NK-92 treated with Interleukin-12 subunit alpha and Interleukin-12 subunit beta, amount 100 ng/mL, for 24 hours (cell line): ENCODE results near the gene CCDC9.
"Not testable (repeated sequence)": the region's sequence is repeated elsewhere in the genome, so short reads cannot be mapped to it uniquely, and the experiment has no call there.

Experiments used
- DNase-seq: peaks from one replicate; lab custom pipeline; 2025; lab: John Stamatoyannopoulos, UW

CCDC9 gene

GRCh38 chr19:47261946-47262793 lies 5.8 kb downstream of the CCDC9 start:
- DNase-seq, result not testable (repeated sequence)

GRCh38 chr19:47264629-47265028 lies 8.3 kb downstream of the CCDC9 start:
- no peak for DNase-seq

GRCh38 chr19:47266401-47266941 lies 10.1 kb downstream of the CCDC9 start:
- no peak for DNase-seq

GRCh38 chr19:47267350-47267759 lies 11.0 kb downstream of the CCDC9 start:
- DNase-seq, result no peak

GRCh38 chr19:47268028-47268427 lies 11.7 kb downstream of the CCDC9 start:
- DNase-seq, result no peak

- DNase-seq, result no peak
These were observed 13.3 kb downstream of the CCDC9 start for GRCh38 chr19:47269596-47269995.

GRCh38 chr19:47270408-47270807 lies 14.1 kb downstream of the CCDC9 start:
- no peak for DNase-seq

- DNase-seq, result no peak
These were observed 15.6 kb downstream of the CCDC9 start for GRCh38 chr19:47271949-47272348.

GRCh38 chr19:47272448-47273312 lies 16.4 kb downstream of the CCDC9 start:
- no peak for DNase-seq

GRCh38 chr19:47273313-47274070 lies 17.2 kb downstream of the CCDC9 start:
- DNase-seq, result peak; percentile 57

- DNase-seq, result peak; percentile 96
These were observed 18.0 kb downstream of the CCDC9 start, which contains the start of gene INAFM1 for GRCh38 chr19:47274071-47274890. Gene INAFM1, plus strand, starts transcription at chr19:47274885. Its CDS starts 35 bp downstream, at chr19:47274920.

- no peak for DNase-seq
These were observed 18.8 kb downstream of the CCDC9 start for GRCh38 chr19:47274891-47275761.

- no peak for DNase-seq
These were observed 19.6 kb downstream of the CCDC9 start for GRCh38 chr19:47275791-47276461.

GRCh38 chr19:47276513-47276912 lies 20.2 kb downstream of the CCDC9 start:
- DNase-seq, result not testable (repeated sequence)

- no peak for DNase-seq
These were observed 24.0 kb downstream of the CCDC9 start for GRCh38 chr19:47280183-47280797.

- DNase-seq, result no peak
These were observed 27.2 kb downstream of the CCDC9 start for GRCh38 chr19:47283405-47284059.

GRCh38 chr19:47284324-47284899 lies 28.1 kb downstream of the CCDC9 start:
- DNase-seq, result no peak

GRCh38 chr19:47296036-47296435 lies 39.7 kb downstream of the CCDC9 start:
- peak; percentile 65 for DNase-seq
